H9 (cell line): ENCODE results near the gene ECHDC3. TPM values are rescaled to one million over a fixed set of nuclear protein-coding genes. Genes with fewer than 3 reads are reported as not detected.

Experiments used
- DNase-seq: peaks from one replicate; pipeline ENCODE4 v3.0.0-alpha.2; 2017
- H2AFZ ChIP-seq: one replicate; pipeline ENCODE4 v1.6.1; 2013; ENCODE audit warnings: mild to moderate bottlenecking, low read length, control low read depth, moderate library complexity
- H2AK5ac ChIP-seq: 2 replicates; pipeline ENCODE4 v1.6.1; 2013; ENCODE audit warnings: low read length, control low read depth, mixed read lengths; ENCODE audit not compliant: insufficient read length
- H2BK120ac ChIP-seq: one replicate; pipeline ENCODE4 v1.6.1; 2013; ENCODE audit warnings: low read depth, mild to moderate bottlenecking, low read length, control low read depth, inconsistent platforms; ENCODE audit not compliant: poor library complexity, severe bottlenecking
- H2BK12ac ChIP-seq: 2 replicates; pipeline ENCODE4 v1.6.1; 2013; ENCODE audit warnings: low read length, control low read depth, mixed read lengths, low read depth; ENCODE audit not compliant: insufficient read length
- H2BK15ac ChIP-seq: 2 replicates; pipeline ENCODE4 v1.6.1; 2013; ENCODE audit warnings: low read depth, low read length, control low read depth
- H2BK20ac ChIP-seq: one replicate; pipeline ENCODE4 v1.6.1; 2013; ENCODE audit warnings: low read depth, mild to moderate bottlenecking, low read length, control low read depth, inconsistent platforms; ENCODE audit not compliant: poor library complexity, severe bottlenecking
- H2BK5ac ChIP-seq: 2 replicates; pipeline ENCODE4 v1.6.1; 2013; ENCODE audit warnings: low read length, control low read depth, mixed read lengths; ENCODE audit not compliant: insufficient read length
- H3K14ac ChIP-seq: 2 replicates; pipeline ENCODE4 v1.6.1; 2013; ENCODE audit warnings: low read length, control low read depth; ENCODE audit not compliant: insufficient read depth
- H3K18ac ChIP-seq: 2 replicates; pipeline ENCODE4 v1.6.1; 2013; ENCODE audit warnings: low read depth, mild to moderate bottlenecking, mixed read lengths, low read length, control low read depth; ENCODE audit not compliant: insufficient read length
- H3K23ac ChIP-seq: 2 replicates; pipeline ENCODE4 v1.6.1; 2013; ENCODE audit warnings: low read length, control low read depth, mixed read lengths, low read depth; ENCODE audit not compliant: insufficient read length
- H3K23me2 ChIP-seq: 2 replicates; pipeline ENCODE4 v1.6.1; 2013; ENCODE audit warnings: low read depth, mild to moderate bottlenecking, mixed read lengths, low read length, control low read depth; ENCODE audit not compliant: insufficient read length, poor library complexity, severe bottlenecking
- H3K27ac ChIP-seq: 2 replicates; pipeline ENCODE4 v1.5.1; 2013; ENCODE audit warnings: low read length, control low read depth, mixed read lengths, low read depth; ENCODE audit not compliant: insufficient read length
- H3K27me3 ChIP-seq: 2 replicates; pipeline ENCODE4 v1.6.1; 2013; ENCODE audit warnings: low read length, control low read depth, inconsistent platforms; ENCODE audit not compliant: insufficient read depth
- H3K4ac ChIP-seq: 2 replicates; pipeline ENCODE4 v1.6.1; 2013; ENCODE audit warnings: low read depth, mild to moderate bottlenecking, control low read depth, inconsistent platforms, low read length, moderate library complexity
- H3K4me1 ChIP-seq: 2 replicates; pipeline ENCODE4 v1.6.1; 2013; ENCODE audit warnings: low read length, control low read depth, inconsistent platforms; ENCODE audit not compliant: insufficient read depth
- H3K4me2 ChIP-seq: 2 replicates; pipeline ENCODE4 v1.6.1; 2013; ENCODE audit warnings: low read length, control low read depth, mixed read lengths; ENCODE audit not compliant: insufficient read length, insufficient read depth
- H3K56ac ChIP-seq: 2 replicates; pipeline ENCODE4 v1.6.1; 2013; ENCODE audit warnings: low read depth, mild to moderate bottlenecking, mixed read lengths, low read length, control low read depth; ENCODE audit not compliant: insufficient read length
- H3K79me1 ChIP-seq: 2 replicates; pipeline ENCODE4 v1.6.1; 2013; ENCODE audit warnings: low read depth, mild to moderate bottlenecking, moderate library complexity, low read length, control low read depth, inconsistent platforms; ENCODE audit not compliant: insufficient read depth, poor library complexity, severe bottlenecking
- H3K79me2 ChIP-seq: 2 replicates; pipeline ENCODE4 v1.6.1; 2013; ENCODE audit warnings: low read length, control low read depth, inconsistent platforms; ENCODE audit not compliant: insufficient read depth
- H3K9ac ChIP-seq: 2 replicates; pipeline ENCODE4 v1.6.1; 2013; ENCODE audit warnings: low read length, control low read depth, mixed read lengths; ENCODE audit not compliant: insufficient read length; ENCODE audit errors: extremely low read depth
- H3K9me3 ChIP-seq: one replicate; pipeline ENCODE4 v1.6.1; 2013; ENCODE audit warnings: low read depth, low read length, inconsistent platforms; ENCODE audit not compliant: control insufficient read depth
- H3T11ph ChIP-seq: one replicate; pipeline ENCODE4 v1.6.1; 2013; ENCODE audit warnings: mild to moderate bottlenecking, low read length, control low read depth, inconsistent platforms
- H4K20me1 ChIP-seq: one replicate; pipeline ENCODE4 v1.6.1; 2013; ENCODE audit not compliant: control insufficient read depth, insufficient read length, insufficient read depth
- H4K5ac ChIP-seq: 2 replicates; pipeline ENCODE4 v1.6.1; 2013; ENCODE audit warnings: low read depth, mild to moderate bottlenecking, mixed read lengths, low read length, control low read depth; ENCODE audit not compliant: insufficient read length
- H4K8ac ChIP-seq: replicated peaks from 2 replicates; pipeline ENCODE4 v1.6.1; 2013; ENCODE audit warnings: low read length, control low read depth, mixed read lengths, low read depth; ENCODE audit not compliant: insufficient read length
- H4K91ac ChIP-seq: 2 replicates; pipeline ENCODE4 v1.6.1; 2013; ENCODE audit warnings: low read depth, mild to moderate bottlenecking, moderate library complexity, mixed read lengths, low read length, control low read depth; ENCODE audit not compliant: insufficient read length
- H3K27ac Mint-ChIP-seq, 3 experiments: 2 replicates in 2 of 3; 3 replicates in 1 of 3; pipeline ENCODE4 v1.8.0; 2020 to 2021; ENCODE audit warnings: mixed read lengths in 3 of 3, mild to moderate bottlenecking in 1 of 3, moderate library complexity in 1 of 3
- H3K27me3 Mint-ChIP-seq: 2 replicates; pipeline ENCODE4 v1.8.0; 2021; ENCODE audit warnings: low read depth, mild to moderate bottlenecking, moderate library complexity, mixed read lengths
- H3K36me3 Mint-ChIP-seq, 3 experiments: 2 replicates in 2 of 3; 3 replicates in 1 of 3; pipeline ENCODE4 v1.8.0; 2020 to 2021; ENCODE audit warnings: low read depth in 3 of 3, mixed read lengths in 3 of 3; ENCODE audit not compliant: insufficient read depth in 1 of 3
- H3K4me1 Mint-ChIP-seq, 2 experiments: 2 replicates each; pipeline ENCODE4 v1.8.0; 2020; ENCODE audit warnings: mixed read lengths in 2 of 2
- H3K4me3 Mint-ChIP-seq, 2 experiments: 2 replicates in 1 of 2; 3 replicates in 1 of 2; pipeline ENCODE4 v1.8.0; 2020 to 2021; ENCODE audit warnings: mild to moderate bottlenecking in 2 of 2, mixed read lengths in 2 of 2, moderate library complexity in 1 of 2
- H3K9me3 Mint-ChIP-seq, 2 experiments: 2 replicates in 1 of 2; 3 replicates in 1 of 2; pipeline ENCODE4 v1.8.0; 2020; ENCODE audit warnings: mild to moderate bottlenecking in 2 of 2, mixed read lengths in 2 of 2, moderate library complexity in 1 of 2
- WGBS: extraction: QIAGEN DNeasy Blood & Tissue Kit; methylation state at CpG from one replicate; pipeline ENCODE4 v1.1.7; 2013; ENCODE audit warnings: missing lambda C conversion rate, low lambda C conversion rate, mixed read lengths; ENCODE audit not compliant: insufficient read length; ENCODE audit errors: extremely low coverage; 5-methylcytosine and 5-hydroxymethylcytosine counted together
- total RNA-seq: library from RNA; stranded (reverse); gene quantifications from 2 replicates; pipeline ENCODE4 v1.2.1, GENCODE V29; 2021
- TF ChIP-seq, protein P1 (sequence below): fragments of 200-600 bp; sonication (generic); conservative IDR thresholded peaks from 3 replicates; pipeline ENCODE4 v1.8.0; 2021; ENCODE audit warnings: antibody characterized with exemption, mild to moderate bottlenecking

Gene ECHDC3
- total RNA-seq, 1 experiment from 2014 or later, result 9.3 TPM

DNA sequence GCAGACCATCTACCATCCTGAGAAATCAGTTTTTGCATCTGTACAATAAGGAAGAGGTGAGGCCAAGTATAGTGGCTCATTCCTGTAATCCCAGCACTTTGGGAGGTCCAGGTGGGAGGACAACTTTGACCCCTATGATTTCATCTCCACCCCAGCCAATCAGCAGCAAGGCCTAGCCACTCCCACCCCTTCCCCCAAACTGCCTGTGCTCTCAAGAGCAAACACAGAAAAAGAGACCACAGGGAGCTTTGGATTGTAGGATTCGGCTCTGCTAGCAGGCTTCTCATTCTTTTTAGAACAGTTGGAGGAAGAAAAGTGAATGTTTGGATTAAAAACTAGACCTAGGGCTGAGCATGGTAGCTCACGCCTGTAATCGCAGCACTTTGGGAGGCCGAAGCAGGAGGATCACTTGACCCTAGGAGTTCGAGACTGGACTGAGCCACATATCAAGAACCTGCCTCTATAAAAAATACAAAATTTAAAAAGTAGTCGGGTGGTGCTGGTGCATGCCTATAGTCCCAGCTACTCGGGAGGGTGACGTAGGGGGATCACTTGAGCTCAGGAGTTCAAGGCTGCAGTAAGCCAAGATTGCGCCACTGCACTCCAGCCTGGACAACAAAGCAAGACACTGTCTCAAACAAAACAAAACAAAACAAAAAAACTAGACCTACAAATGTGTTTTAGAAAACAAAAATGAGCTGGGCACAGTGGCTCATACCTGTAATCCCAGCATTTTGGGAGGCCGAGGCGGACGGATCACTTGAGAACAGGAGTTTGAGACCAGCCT, 55.9 kb downstream of the ECHDC3 start:
- Histone ChIP-seq H2BK15ac (no peak overlapping the region), H3K23ac (no peak overlapping the region), H3K56ac (no peak overlapping the region), H3T11ph (no peak overlapping the region), H3K79me1 (no peaks in the 10 kb centered on the region), H2BK20ac (no peak overlapping the region), H3K14ac (0 out of 2 replicates have a peak overlapping the region, but pooled peaks have one; percentile 13), H2BK120ac (no peak overlapping the region), H3K79me2 (no peaks in the 10 kb centered on the region), H3K27me3 (no peaks in the 10 kb centered on the region), H3K4ac (no peak overlapping the region; the same call in 1 of the 2 replicates), H2AFZ (no peak overlapping the region), H3K9me3 (no peaks in the 10 kb centered on the region), H4K5ac (no peak overlapping the region), H3K27ac (no peak overlapping the region), H4K8ac (no peak overlapping the region), H4K20me1 (no peaks in the 10 kb centered on the region), H2AK5ac (no peak overlapping the region), H3K18ac (no peak overlapping the region), H3K4me2 (no peak overlapping the region), H2BK12ac (no peak overlapping the region), H4K91ac (no peak overlapping the region), H3K9ac (no peak overlapping the region), H2BK5ac (no peak overlapping the region), H3K4me1 (no peaks in the 10 kb centered on the region; the same call in 1 of the 2 replicates), H3K23me2 (no peaks in the 10 kb centered on the region)
- Mint-ChIP-seq H3K4me1 (peaks cover 27 to 28% of the 10 kb centered on the region in 2 experiments), H3K9me3 (peaks cover 20 to 30% of the 10 kb centered on the region in 2 experiments), H3K27ac (peak overlapping the region; percentile 86 to 97 (median 97)), H3K27me3 (peaks cover 11% of the 10 kb centered on the region), H3K36me3 (peaks cover 2 to 28% (median 14%) of the 10 kb centered on the region in 3 experiments; a peak in 6 of 7 replicates), H3K4me3 (no peak overlapping the region)
- no peak for DNase-seq
- WGBS, result no CpG with 5 or more reads among the region's 12 CpGs
- TF ChIP-seq, protein P1, sequence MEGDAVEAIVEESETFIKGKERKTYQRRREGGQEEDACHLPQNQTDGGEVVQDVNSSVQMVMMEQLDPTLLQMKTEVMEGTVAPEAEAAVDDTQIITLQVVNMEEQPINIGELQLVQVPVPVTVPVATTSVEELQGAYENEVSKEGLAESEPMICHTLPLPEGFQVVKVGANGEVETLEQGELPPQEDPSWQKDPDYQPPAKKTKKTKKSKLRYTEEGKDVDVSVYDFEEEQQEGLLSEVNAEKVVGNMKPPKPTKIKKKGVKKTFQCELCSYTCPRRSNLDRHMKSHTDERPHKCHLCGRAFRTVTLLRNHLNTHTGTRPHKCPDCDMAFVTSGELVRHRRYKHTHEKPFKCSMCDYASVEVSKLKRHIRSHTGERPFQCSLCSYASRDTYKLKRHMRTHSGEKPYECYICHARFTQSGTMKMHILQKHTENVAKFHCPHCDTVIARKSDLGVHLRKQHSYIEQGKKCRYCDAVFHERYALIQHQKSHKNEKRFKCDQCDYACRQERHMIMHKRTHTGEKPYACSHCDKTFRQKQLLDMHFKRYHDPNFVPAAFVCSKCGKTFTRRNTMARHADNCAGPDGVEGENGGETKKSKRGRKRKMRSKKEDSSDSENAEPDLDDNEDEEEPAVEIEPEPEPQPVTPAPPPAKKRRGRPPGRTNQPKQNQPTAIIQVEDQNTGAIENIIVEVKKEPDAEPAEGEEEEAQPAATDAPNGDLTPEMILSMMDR, result no peak
